Immature natural killer cell (primary cell): ENCODE data around the gene P2RX3. TPM values are rescaled to one million over a fixed set of nuclear protein-coding genes. Genes with fewer than 3 reads are reported as not detected.

Experiments used
- DNase-seq, 3 donors: peaks; one replicate each; pipeline ENCODE4 v3.0.0; 2022; ENCODE audit warnings: mixed read lengths in 1 of 3
- H3K27ac Mint-ChIP-seq, 6 donors: one replicate each; pipeline ENCODE4 v1.8.0; 2020; ENCODE audit warnings: mixed read lengths in 6 of 6, mild to moderate bottlenecking in 5 of 6, inconsistent platforms in 4 of 6, moderate library complexity in 3 of 6
- H3K27me3 Mint-ChIP-seq, 3 donors: one replicate each; pipeline ENCODE4 v1.8.0; 2020 to 2021; ENCODE audit warnings: low read depth in 3 of 3, mild to moderate bottlenecking in 3 of 3, mixed read lengths in 3 of 3, moderate library complexity in 3 of 3, inconsistent platforms in 1 of 3
- H3K36me3 Mint-ChIP-seq, 3 donors: one replicate each; pipeline ENCODE4 v1.8.0; 2020; ENCODE audit warnings: mixed read lengths in 3 of 3, inconsistent platforms in 2 of 3, mild to moderate bottlenecking in 2 of 3
- H3K4me1 Mint-ChIP-seq, 2 donors: one replicate each; pipeline ENCODE4 v1.8.0; 2020; ENCODE audit warnings: inconsistent platforms in 2 of 2, mild to moderate bottlenecking in 2 of 2, mixed read lengths in 2 of 2, moderate library complexity in 1 of 2
- H3K4me3 Mint-ChIP-seq, 5 donors: one replicate each; pipeline ENCODE4 v1.8.0; 2020; ENCODE audit warnings: mild to moderate bottlenecking in 5 of 5, mixed read lengths in 5 of 5, inconsistent platforms in 3 of 5, moderate library complexity in 3 of 5
- H3K9me3 Mint-ChIP-seq, 6 donors: one replicate each; pipeline ENCODE4 v1.8.0; 2020; ENCODE audit warnings: mild to moderate bottlenecking in 6 of 6, mixed read lengths in 6 of 6, inconsistent platforms in 4 of 6, moderate library complexity in 3 of 6
- polyA plus RNA-seq, 3 donors: library from polyadenylated mRNA; unstranded; fragments of 300-500 nt; fragmentation: Illumina TruSeq; gene quantifications; one replicate each; pipeline ENCODE4 v1.2.3, GENCODE V29; 2021

Gene P2RX3
- polyA plus RNA-seq, 3 donors from 2014 or later, result not detected

- no peaks in the 10 kb centered on the region for H3K36me3 Mint-ChIP-seq
- H3K4me3 Mint-ChIP-seq, result no peak overlapping the region
- no peaks in the 10 kb centered on the region for H3K4me1 Mint-ChIP-seq
- no peak for DNase-seq
- peaks cover 0 to 1% (median 0%) of the 10 kb centered on the region in 6 donors for H3K9me3 Mint-ChIP-seq
- no peak overlapping the region for H3K27ac Mint-ChIP-seq
- H3K27me3 Mint-ChIP-seq, result peaks cover 4 to 10% (median 4%) of the 10 kb centered on the region in 3 donors
These were observed 49.3 kb downstream of the P2RX3 start for GRCh38 chr11:57387289-57388030.

- Mint-ChIP-seq H3K27me3 (peaks cover 4 to 5% (median 4%) of the 10 kb centered on the region in 3 donors), H3K27ac (no peak within 1 kb of the TSS), H3K4me1 (no peaks in the 10 kb centered on the region), H3K9me3 (peaks cover 0 to 1% (median 0%) of the 10 kb centered on the region in 6 donors), H3K36me3 (no peaks in the 10 kb centered on the region), H3K4me3 (no peak within 1 kb of the TSS)
- DNase-seq, result no peak
These were observed 52.4 kb downstream of the P2RX3 start, which contains the start of gene PRG2 for GRCh38 chr11:57390535-57390934. PRG2 (minus strand) TSS chr11:57390650; CDS start chr11:57389944, 706 bp downstream.

- H3K4me1 Mint-ChIP-seq, result no peaks in the 10 kb centered on the region
- no peak overlapping the region for H3K27ac Mint-ChIP-seq
- peaks cover 0 to 1% (median 0%) of the 10 kb centered on the region in 6 donors for H3K9me3 Mint-ChIP-seq
These were observed 53.0 kb downstream of the P2RX3 start for GRCh38 chr11:57391111-57391510.

GRCh38 chr11:57391539-57391938 is 53.4 kb downstream of the P2RX3 start:
- Mint-ChIP-seq H3K9me3 (peaks cover 0 to 1% (median 0%) of the 10 kb centered on the region in 6 donors), H3K27me3 (peaks cover 3 to 6% (median 3%) of the 10 kb centered on the region in 3 donors), H3K27ac (no peak overlapping the region), H3K4me3 (no peak overlapping the region), H3K4me1 (no peaks in the 10 kb centered on the region), H3K36me3 (no peaks in the 10 kb centered on the region)
- DNase-seq, result no peak

More at GRCh38 chr11:57391111-57391510, 53.0 kb downstream of the P2RX3 start:
- Mint-ChIP-seq H3K4me3 (no peak overlapping the region), H3K27me3 (peaks cover 4 to 6% (median 4%) of the 10 kb centered on the region in 3 donors), H3K36me3 (no peaks in the 10 kb centered on the region)
- DNase-seq, result no peak

GRCh38 chr11:57392066-57392762 is 54.1 kb downstream of the P2RX3 start:
- Mint-ChIP-seq H3K9me3 (peaks cover 0 to 1% (median 0%) of the 10 kb centered on the region in 6 donors), H3K4me3 (no peak overlapping the region), H3K27ac (no peak overlapping the region), H3K4me1 (no peaks in the 10 kb centered on the region), H3K36me3 (no peaks in the 10 kb centered on the region), H3K27me3 (peaks cover 2 to 6% (median 3%) of the 10 kb centered on the region in 3 donors)
- no peak for DNase-seq

- H3K27ac Mint-ChIP-seq, result no peak overlapping the region
- no peak for DNase-seq
- no peaks in the 10 kb centered on the region for H3K36me3 Mint-ChIP-seq
- no peaks in the 10 kb centered on the region for H3K4me1 Mint-ChIP-seq
- H3K4me3 Mint-ChIP-seq, result no peak overlapping the region
- H3K27me3 Mint-ChIP-seq, result peaks cover 2 to 6% (median 3%) of the 10 kb centered on the region in 3 donors
- H3K9me3 Mint-ChIP-seq, result peaks cover 0 to 1% (median 0%) of the 10 kb centered on the region in 6 donors
These were observed 54.6 kb downstream of the P2RX3 start for GRCh38 chr11:57392763-57393105.

GRCh38 chr11:57394203-57394965 is 56.2 kb downstream of the P2RX3 start:
- Mint-ChIP-seq H3K27me3 (peaks cover 0 to 4% (median 2%) of the 10 kb centered on the region in 3 donors), H3K4me3 (no peak overlapping the region), H3K27ac (no peak overlapping the region)

GRCh38 chr11:57395905-57396623 is 57.9 kb downstream of the P2RX3 start:
- H3K27ac Mint-ChIP-seq, result no peak overlapping the region
- no peaks in the 10 kb centered on the region for H3K9me3 Mint-ChIP-seq

More at GRCh38 chr11:57394203-57394965, 56.2 kb downstream of the P2RX3 start:
- Mint-ChIP-seq H3K36me3 (no peaks in the 10 kb centered on the region), H3K4me1 (no peaks in the 10 kb centered on the region), H3K9me3 (no peaks in the 10 kb centered on the region)
- no peak for DNase-seq

DNA sequence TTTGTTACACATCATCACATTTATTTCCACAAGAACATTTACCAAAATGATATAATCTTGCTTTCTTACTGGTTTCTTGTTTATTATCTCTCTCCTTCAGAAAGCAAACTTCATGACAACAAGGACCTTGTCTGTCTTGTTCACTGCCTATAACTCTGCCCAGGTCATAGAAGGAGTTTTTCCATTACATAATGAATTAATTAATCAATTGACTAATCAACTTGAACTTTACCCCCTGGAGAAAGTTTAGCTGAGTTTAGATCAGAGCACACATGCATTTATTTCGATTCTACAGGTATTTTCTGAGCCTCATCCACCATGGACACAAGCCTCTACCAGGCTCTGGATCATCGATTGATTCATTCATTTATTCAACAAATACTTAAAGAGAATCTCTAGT is 58.6 kb downstream of the P2RX3 start:
- Mint-ChIP-seq H3K4me1 (no peaks in the 10 kb centered on the region), H3K36me3 (no peaks in the 10 kb centered on the region), H3K27ac (no peak overlapping the region), H3K27me3 (peaks cover 0 to 4% (median 2%) of the 10 kb centered on the region in 3 donors), H3K4me3 (no peak overlapping the region), H3K9me3 (no peaks in the 10 kb centered on the region)
- no peak for DNase-seq

More at GRCh38 chr11:57395905-57396623, 57.9 kb downstream of the P2RX3 start:
- H3K27me3 Mint-ChIP-seq, result peaks cover 0 to 2% (median 2%) of the 10 kb centered on the region in 3 donors
- H3K4me3 Mint-ChIP-seq, result no peak overlapping the region
- DNase-seq, result no peak
- H3K4me1 Mint-ChIP-seq, result no peaks in the 10 kb centered on the region
- no peaks in the 10 kb centered on the region for H3K36me3 Mint-ChIP-seq

GRCh38 chr11:57397394-57397990 is 59.3 kb downstream of the P2RX3 start:
- Mint-ChIP-seq H3K4me3 (no peak overlapping the region), H3K27ac (no peak overlapping the region), H3K36me3 (no peaks in the 10 kb centered on the region), H3K9me3 (no peaks in the 10 kb centered on the region), H3K4me1 (no peaks in the 10 kb centered on the region), H3K27me3 (peaks cover 0 to 2% (median 2%) of the 10 kb centered on the region in 3 donors)
- DNase-seq, result no peak

GRCh38 chr11:57399221-57399620 is 61.1 kb downstream of the P2RX3 start:
- Mint-ChIP-seq H3K9me3 (no peaks in the 10 kb centered on the region), H3K27me3 (peaks cover 0 to 2% (median 2%) of the 10 kb centered on the region in 3 donors), H3K36me3 (no peaks in the 10 kb centered on the region), H3K4me3 (no peak overlapping the region), H3K4me1 (no peaks in the 10 kb centered on the region), H3K27ac (no peak overlapping the region)
- no peak for DNase-seq

GRCh38 chr11:57399972-57400578 is 61.9 kb downstream of the P2RX3 start:
- no peak for DNase-seq
- Mint-ChIP-seq H3K9me3 (no peaks in the 10 kb centered on the region), H3K36me3 (peaks cover 0 to 2% (median 0%) of the 10 kb centered on the region in 3 donors), H3K27me3 (peaks cover 0 to 2% (median 2%) of the 10 kb centered on the region in 3 donors), H3K27ac (no peak overlapping the region), H3K4me3 (no peak overlapping the region), H3K4me1 (no peaks in the 10 kb centered on the region)
